SK-N-SH treated with all-trans-retinoic acid at 6 μM for 48 hours (cell line): ENCODE data around the gene ICE1.

Experiments
- ARNTL ChIP-seq: fragments of 450-650 bp; formaldehyde crosslinking; IDR thresholded peaks from 2 replicates; pipeline ENCODE4 v1.5.0; 2020; ENCODE audit warnings: low read depth, mild to moderate bottlenecking, moderate library complexity, borderline replicate concordance
- CREB5 ChIP-seq: fragments of 250-450 bp; sonication (Bioruptor Pico); IDR thresholded peaks from 2 replicates; pipeline ENCODE4 v1.5.1; 2020; ENCODE audit warnings: low read depth, mild to moderate bottlenecking, moderate library complexity
- GLIS3 ChIP-seq: fragments of 250-450 bp; sonication (Bioruptor Pico); IDR thresholded peaks from 2 replicates; pipeline ENCODE4 v1.5.0; 2020; ENCODE audit warnings: mild to moderate bottlenecking, moderate library complexity
- ISL1 ChIP-seq: fragments of 250-450 bp; sonication (Bioruptor Pico); IDR thresholded peaks from 2 replicates; pipeline ENCODE4 v2.1.2; 2022; ENCODE audit warnings: mild to moderate bottlenecking, moderate library complexity
- TOX ChIP-seq: fragments of 250-450 bp; sonication (Bioruptor Pico); IDR thresholded peaks from 2 replicates; pipeline ENCODE4 v1.8.0; 2021; ENCODE audit warnings: mild to moderate bottlenecking, moderate library complexity, borderline replicate concordance
- ZC3H10 ChIP-seq: fragments of 250-450 bp; sonication (Bioruptor Pico); IDR thresholded peaks from 2 replicates; pipeline ENCODE4 v1.5.1; 2021; ENCODE audit warnings: mild to moderate bottlenecking, moderate library complexity
- ZFP3 ChIP-seq: fragments of 250-450 bp; sonication (Bioruptor Pico); IDR thresholded peaks from 2 replicates; pipeline ENCODE4 v1.5.0; 2020; ENCODE audit warnings: mild to moderate bottlenecking, moderate library complexity
- ZFP30 ChIP-seq: fragments of 450-650 bp; formaldehyde crosslinking; IDR thresholded peaks from 2 replicates; pipeline ENCODE4 v1.5.0; 2022; ENCODE audit warnings: mild to moderate bottlenecking, moderate library complexity
- ZNF565 ChIP-seq: fragments of 450-650 bp; formaldehyde crosslinking; conservative IDR thresholded peaks from 2 replicates; pipeline ENCODE4 v1.5.0; 2020; ENCODE audit warnings: low read depth, mild to moderate bottlenecking, moderate library complexity
- ZNF70 ChIP-seq: fragments of 450-650 bp; formaldehyde crosslinking; IDR thresholded peaks from 2 replicates; pipeline ENCODE4 v1.5.0; 2020; ENCODE audit warnings: mild to moderate bottlenecking, moderate library complexity
- ZNF8 ChIP-seq: fragments of 450-650 bp; formaldehyde crosslinking; IDR thresholded peaks from 2 replicates; pipeline ENCODE4 v1.5.0; 2020; ENCODE audit warnings: mild to moderate bottlenecking, moderate library complexity

GRCh38 chr5:5405441-5405840, 17.0 kb upstream of the ICE1 start:
- TF ChIP-seq CREB5 (CRISPR knock-in tag) (no peak), ZNF565 (no peak), ZC3H10 (CRISPR knock-in tag) (no peak), ISL1 (CRISPR knock-in tag) (no peak), ZNF8 (CRISPR knock-in tag) (no peak), ZFP30 (CRISPR knock-in tag) (no peak), GLIS3 (no peak), ZNF70 (CRISPR knock-in tag) (no peak), TOX (CRISPR knock-in tag) (no peak), ZFP3 (CRISPR knock-in tag) (no peak), ARNTL (CRISPR knock-in tag) (no peak)
